Mammary epithelial cell (primary cell): ENCODE measurements around the gene ITGB2.

Experiments used
- CTCF ChIP-seq, 2 donors: IDR thresholded peaks in 1 of 2; conservative IDR thresholded peaks in 1 of 2; 2 replicates each; pipeline ENCODE4 v1.5.1; 2011 to 2012; ENCODE audit warnings: inconsistent platforms in 2 of 2, low read length in 2 of 2, mild to moderate bottlenecking in 2 of 2, control low read depth in 1 of 2, low read depth in 1 of 2; ENCODE audit not compliant: insufficient read depth in 1 of 2; ENCODE audit errors: extremely low read depth in 1 of 2
- EZH2 ChIP-seq: IDR thresholded peaks from 2 replicates; pipeline ENCODE4 v1.6.1; 2012; ENCODE audit warnings: low read length, inconsistent platforms, borderline replicate concordance

- TF ChIP-seq CTCF (conservative IDR thresholded peaks at IDR 0.05 in 1 of 2, IDR thresholded peaks at IDR 0.05 in 1 of 2; ENCODE audit: extremely low read depth in 1 of 2, insufficient read depth in 1 of 2, low read depth in 1 of 2, low read length in 2 of 2) (no peak), EZH2 (no peak)
These were observed 42.4 kb downstream of the ITGB2 start for GRCh38 chr21:44878053-44878982.
